Measurements from ENCODE around the gene IFNK.

The IFNK gene

GRCh38 chr9:27524236-27524635, at the start of gene IFNK:
TSS of gene IFNK (plus strand) at chr9:27524290. CDS start at chr9:27524337, 47 bp downstream.
- no peak for TF ChIP-seq CTCF (IDR thresholded peaks at IDR 0.05)

GRCh38 chr9:27474305-27474704, 49.8 kb upstream of the IFNK start:
- no peak for TF ChIP-seq CTCF (IDR thresholded peaks at IDR 0.05)

- TF ChIP-seq CTCF (IDR thresholded peaks at IDR 0.05) = no peak
Observed at GRCh38 chr9:27475057-27475595, 49.0 kb upstream of the IFNK start.

- no peak for TF ChIP-seq CTCF (IDR thresholded peaks at IDR 0.05)
Observed at GRCh38 chr9:27476870-27477515, 47.1 kb upstream of the IFNK start.

GRCh38 chr9:27478322-27478721, 45.8 kb upstream of the IFNK start:
- no peak for TF ChIP-seq CTCF (IDR thresholded peaks at IDR 0.05)

GRCh38 chr9:27482709-27483108, 41.4 kb upstream of the IFNK start:
- no peak for TF ChIP-seq CTCF (IDR thresholded peaks at IDR 0.05)

GRCh38 chr9:27483576-27483975, 40.5 kb upstream of the IFNK start:
- no peak for TF ChIP-seq CTCF (IDR thresholded peaks at IDR 0.05)

GRCh38 chr9:27485158-27485557, 38.9 kb upstream of the IFNK start:
- no peak for TF ChIP-seq CTCF (IDR thresholded peaks at IDR 0.05)
